ENCODE measurements around the gene ZNF428.

DNA sequence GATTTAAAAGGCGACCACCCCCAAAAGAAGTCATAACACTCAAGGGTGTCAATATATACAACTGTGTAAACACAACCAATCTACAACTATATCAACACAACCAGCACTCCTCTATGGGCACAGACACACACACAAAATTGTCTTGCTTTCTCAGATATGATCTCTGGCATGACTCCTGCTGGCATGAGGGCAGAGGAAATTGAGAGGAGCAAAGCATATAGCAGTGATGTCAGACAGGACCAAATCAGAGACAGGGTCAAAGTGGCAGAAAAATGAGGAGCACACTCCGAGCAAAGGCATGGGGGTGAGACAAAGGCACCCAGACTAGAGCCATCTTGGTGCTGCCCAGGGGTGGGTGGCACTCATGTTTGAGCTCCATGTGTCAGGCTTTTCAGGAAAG is 33.1 kb downstream of the ZNF428 start:
- TF ChIP-seq, protein P1, sequence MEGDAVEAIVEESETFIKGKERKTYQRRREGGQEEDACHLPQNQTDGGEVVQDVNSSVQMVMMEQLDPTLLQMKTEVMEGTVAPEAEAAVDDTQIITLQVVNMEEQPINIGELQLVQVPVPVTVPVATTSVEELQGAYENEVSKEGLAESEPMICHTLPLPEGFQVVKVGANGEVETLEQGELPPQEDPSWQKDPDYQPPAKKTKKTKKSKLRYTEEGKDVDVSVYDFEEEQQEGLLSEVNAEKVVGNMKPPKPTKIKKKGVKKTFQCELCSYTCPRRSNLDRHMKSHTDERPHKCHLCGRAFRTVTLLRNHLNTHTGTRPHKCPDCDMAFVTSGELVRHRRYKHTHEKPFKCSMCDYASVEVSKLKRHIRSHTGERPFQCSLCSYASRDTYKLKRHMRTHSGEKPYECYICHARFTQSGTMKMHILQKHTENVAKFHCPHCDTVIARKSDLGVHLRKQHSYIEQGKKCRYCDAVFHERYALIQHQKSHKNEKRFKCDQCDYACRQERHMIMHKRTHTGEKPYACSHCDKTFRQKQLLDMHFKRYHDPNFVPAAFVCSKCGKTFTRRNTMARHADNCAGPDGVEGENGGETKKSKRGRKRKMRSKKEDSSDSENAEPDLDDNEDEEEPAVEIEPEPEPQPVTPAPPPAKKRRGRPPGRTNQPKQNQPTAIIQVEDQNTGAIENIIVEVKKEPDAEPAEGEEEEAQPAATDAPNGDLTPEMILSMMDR (IDR thresholded peaks at IDR 0.05; ENCODE audit: low read length): no peak
- TF ChIP-seq EZH2 (IDR thresholded peaks at IDR 0.05; ENCODE audit: borderline replicate concordance, low read length): no peak

All from OCI-LY1 (cell line).